HG03139 (cell line): ENCODE data around the gene RALA.
"Not testable (repeated sequence)": the region's sequence is repeated elsewhere in the genome, so short reads cannot be mapped to it uniquely, and the experiment has no call there.

Experiments used
- ATAC-seq: cut with Tn5 transposase; IDR thresholded peaks from one replicate; pipeline ENCODE4 v1.9.1; 2021; ENCODE audit not compliant: unreplicated experiment

The RALA gene

DNA sequence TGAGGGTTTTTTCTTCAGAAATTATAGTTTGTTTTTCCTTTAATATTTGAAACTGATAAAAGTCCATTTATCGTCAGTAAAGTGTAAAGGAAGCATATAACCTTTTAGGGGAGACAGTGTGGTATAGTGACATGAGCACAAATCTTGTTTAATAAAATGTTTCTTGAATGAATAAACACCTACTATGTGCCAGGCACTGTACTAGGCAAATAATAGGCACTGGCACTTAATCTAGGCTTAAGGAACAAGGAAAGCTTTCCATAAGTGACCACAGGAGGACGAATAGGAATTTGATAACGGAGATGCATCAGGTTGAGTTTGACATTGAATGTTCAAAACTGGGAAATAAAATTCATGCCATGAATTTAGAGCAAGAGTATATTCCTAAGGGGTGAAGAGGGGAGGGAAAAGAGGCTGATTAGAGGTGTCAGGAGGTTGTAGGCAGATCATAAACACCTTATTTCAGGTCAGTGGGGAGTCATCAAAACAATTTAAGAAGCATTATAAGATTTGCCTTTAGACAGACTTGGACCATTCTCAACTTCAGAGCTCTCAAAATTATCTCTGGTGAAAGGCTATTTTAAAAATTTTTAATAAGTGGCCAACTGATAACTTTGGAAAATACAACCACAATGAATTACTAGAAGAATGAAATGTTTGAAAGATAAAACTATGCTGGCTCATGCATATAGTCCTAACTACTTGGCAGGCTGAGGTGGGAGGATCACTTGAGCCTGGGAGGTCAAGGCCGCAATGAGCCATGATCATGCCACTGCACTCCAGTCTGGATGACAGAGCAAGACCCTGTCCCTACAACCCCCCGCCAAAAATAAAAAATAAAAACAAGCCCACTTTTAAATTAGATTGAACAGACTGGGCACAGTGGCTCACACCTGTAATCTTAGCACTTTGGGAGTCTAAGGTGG lies 22.4 kb downstream of the RALA start:
- ATAC-seq: no peak

DNA sequence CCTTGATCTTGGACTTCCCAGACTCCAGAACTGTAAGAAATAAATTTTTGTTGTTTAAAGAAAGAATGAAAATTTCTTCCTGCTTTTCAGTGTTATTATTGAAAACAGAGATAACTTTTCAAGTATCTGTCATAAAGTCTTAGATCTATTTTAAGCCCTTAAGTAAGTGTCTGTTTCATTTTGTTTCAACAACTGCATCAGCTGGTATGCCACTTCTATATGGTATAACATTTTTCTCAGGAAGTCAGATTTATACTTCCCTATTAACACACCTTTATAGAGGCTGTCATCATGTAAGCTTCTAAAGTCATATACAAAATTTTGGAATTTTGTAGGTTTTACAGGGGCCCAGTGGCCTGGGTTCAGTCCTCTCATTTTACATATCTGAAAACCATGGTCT lies 24.4 kb downstream of the RALA start:
- no peak for ATAC-seq

DNA sequence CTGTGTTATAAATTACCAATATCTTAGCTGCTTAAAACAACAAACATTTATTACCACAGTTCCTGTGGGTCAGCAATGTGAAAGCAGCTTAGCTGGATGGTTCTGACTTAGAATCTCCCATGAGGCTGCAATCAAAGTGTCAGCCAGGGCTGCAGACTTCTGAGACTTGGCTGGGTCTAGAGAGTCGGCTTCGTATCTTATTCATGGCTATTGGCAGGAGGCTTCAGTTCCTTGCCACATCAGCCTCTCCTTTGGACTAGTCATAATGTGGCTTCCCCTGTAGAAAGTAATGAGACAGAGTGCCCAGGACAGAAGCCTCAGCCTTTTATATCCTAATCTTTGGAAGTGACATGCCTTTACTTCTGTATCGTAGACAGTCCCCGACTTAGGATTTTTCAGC lies 27.3 kb downstream of the RALA start:
- ATAC-seq: no peak

DNA sequence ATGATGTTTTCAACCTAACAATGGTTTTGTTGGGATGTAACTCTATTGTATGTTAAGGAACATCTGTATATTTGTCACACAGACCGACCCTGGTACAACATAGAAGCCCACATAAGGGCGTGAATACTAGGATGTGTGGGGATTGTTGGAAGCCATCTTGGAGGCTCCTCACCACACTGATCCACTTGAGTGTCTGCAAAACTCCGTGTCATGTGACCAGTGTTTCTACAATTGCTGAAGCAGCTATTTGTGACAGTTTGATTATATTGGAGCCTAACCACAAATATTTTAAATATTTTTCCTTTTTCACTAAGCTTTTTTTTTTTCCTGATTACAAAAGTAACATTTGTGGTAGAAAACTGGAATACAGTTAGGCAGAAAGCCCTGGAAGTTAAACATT lies 27.9 kb downstream of the RALA start:
- no peak for ATAC-seq

DNA sequence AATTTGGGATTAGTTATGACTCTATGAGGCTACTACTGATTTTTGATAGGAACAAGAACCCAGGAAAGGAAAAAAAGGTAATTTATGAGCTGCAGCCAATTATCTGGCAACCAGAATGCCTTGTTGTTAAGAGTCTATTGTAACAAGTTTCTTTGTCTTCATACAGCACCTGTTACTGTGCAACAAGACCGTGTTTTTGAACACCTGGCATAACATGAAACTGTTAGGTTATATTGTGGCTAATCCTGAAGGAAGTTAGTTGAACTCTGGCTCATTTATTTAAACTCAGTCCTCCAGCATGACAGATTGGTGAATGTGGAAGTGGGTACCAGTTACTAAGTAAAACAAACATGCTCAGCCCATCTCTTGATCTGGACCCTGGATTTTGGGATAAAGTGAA lies 33.0 kb downstream of the RALA start:
- no peak for ATAC-seq

DNA sequence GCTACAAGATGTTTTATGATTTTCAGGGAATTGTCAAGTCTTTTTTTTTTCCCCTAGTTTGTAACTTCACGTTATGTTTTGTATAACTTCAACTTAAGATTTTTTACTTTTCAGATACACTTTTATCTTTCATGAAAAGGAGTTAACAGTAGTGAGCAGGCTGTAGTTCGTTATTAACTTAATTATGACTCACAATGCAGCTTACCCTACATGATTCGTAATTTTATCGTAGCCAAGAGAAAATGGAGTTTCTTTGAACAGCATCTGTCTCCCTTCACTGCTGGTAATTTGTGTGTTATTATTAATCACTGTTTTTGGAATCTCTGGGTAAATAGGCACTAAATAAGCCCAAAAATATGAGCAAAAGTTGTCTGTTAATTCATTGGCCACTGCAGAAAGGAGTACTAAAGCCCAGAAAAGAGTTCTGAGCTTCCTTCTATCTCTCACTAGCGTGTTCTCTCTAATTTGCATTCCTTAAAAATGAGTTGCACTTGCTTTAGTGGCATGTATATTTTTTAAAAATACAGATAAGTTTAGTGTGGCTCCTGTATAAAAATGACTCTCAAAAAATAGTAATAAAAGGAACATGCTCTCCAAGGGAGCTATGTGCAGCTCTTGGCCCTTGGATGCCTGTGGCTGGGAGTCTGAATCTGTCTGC lies 36.1 kb downstream of the RALA start:
- no peak for ATAC-seq

DNA sequence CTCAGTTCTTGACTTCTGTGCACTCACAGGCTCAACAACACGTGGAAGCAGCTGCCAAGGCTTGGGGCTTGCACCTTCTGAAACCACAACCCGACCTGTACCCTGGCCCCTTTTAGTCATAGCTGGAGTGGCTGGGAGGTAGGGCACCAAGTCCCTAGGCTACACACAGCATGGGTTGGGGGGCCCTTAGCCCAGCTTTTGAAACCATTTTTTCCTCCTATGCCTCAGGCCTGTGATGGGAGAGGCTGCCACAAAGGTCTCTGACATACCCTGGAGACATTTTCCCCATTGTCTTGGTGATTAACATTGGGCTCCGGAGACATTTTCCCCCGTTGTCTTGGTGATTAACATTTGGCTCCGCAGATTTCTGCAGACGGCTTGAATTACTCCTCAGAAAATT lies 38.6 kb downstream of the RALA start:
- no peak for ATAC-seq

DNA sequence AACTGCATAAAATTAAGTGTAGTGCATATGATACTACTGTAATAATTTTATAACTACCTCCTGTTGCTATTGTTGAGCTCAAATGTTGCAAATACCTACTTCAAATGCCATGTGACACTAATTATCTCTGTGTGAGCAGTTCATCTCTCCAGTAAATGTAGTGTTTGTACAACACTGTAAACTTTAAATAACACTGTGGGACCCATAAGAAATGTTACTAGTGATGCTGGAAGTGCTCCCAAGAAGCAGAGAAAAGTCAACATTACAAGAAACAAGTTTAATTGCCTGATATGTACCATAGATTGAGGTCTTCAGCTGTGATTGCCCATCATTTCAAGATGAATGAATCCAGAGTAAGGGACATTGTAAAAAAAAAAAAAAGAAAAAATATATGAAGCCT lies 39.9 kb downstream of the RALA start:
- no peak for ATAC-seq

DNA sequence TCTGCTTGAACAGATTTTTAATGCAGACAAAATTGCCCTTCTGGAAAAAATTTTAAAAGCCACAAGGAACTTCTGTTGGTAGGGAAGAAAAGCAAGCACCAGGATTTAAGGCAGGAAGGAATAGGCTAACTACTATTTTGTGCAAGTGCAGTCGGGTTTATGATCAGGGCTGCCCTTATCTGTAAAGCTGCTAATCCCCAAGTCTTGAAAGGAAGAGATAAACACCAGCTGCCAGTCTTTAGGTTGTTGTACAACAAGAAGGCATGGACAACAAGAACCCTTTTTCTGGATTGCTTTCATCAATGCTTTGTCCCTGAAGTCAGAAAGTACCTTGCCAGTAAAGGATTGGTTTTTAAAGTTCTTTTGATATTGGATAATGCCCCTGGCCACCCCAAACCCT lies 40.7 kb downstream of the RALA start:
- ATAC-seq: no peak

DNA sequence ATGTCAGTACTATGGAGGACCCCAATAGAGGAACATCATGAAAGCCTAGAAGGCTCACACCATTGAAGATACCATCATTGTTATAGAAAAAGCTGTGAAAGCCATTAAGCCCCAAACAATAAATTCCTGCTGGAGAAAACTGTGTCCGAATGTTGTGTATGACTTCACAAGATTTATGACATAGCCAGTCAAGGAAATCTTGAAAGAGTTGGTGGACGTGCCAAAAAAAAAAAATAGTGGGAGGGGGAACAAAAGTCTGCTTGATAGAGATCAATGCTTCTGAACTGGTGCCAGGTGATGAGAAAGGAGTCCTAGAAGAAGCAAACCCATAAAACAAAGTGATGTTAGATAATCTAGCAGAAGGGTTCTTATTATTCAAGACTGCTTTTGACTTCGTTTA lies 41.2 kb downstream of the RALA start:
- ATAC-seq: no peak

DNA sequence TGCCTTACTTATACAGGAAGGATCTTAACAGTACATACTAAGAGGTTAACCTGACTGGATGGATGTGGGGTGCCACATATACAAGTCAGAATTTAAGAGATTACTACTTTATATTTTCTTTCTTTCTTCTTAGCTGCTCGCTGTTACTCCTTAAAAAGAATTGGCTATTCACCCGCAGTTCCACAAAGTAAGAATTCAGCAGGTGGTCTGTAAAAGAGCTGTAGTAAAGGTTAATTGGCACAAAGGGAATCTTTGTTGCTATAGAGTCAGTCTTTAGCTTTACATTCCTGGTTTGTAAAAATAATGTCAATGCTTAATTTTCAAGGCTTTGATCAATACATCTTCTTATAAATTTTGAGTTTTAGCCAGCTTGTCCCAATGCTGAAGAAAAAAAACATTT lies 43.2 kb downstream of the RALA start:
- ATAC-seq: no peak

DNA sequence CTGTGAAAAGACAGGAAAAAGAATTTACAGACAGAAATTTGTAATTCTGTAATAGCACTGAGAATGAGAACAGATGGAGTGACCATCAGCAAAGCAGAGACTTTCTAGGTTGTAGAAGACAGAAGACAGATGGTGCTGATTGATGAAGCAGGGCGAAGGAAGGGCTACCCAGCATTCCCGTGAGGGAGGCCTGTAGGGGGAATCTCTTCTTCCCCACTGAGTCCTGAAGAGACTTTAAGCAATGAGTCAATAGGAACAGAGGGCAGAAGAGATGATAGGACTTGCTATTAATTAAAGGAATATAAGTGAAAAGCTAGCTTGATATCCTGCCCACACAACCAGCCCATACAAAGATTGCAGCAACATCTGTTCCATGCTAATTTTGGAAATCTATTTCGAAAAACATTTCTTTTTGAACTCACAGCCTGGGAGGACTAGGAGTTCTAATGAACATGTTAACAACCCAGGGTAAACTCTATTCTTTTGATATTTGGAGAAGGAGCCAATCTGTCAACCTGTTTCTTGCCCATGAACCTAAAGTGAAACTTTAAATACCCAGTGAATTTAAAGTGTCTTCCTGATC lies 44.1 kb downstream of the RALA start:
- ATAC-seq: no peak

DNA sequence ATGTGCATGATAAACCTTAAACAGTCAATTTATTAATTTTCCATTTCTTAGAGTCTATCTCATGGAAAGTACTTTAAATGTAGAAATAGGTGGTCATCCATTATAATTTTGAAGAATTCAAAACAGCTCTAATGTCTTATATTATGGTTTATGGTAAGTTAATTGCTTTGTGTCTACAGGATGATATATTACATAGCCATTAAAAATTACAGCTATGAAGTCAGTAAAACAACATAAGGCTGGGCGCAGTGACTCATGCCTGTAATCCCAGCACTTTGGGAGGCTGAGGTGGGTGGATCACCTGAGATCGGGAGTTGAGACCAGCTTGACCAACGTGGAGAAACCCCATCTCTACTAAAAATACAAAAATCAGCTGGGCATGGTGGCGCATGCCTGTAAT lies 44.9 kb downstream of the RALA start:
- not testable (repeated sequence) for ATAC-seq

DNA sequence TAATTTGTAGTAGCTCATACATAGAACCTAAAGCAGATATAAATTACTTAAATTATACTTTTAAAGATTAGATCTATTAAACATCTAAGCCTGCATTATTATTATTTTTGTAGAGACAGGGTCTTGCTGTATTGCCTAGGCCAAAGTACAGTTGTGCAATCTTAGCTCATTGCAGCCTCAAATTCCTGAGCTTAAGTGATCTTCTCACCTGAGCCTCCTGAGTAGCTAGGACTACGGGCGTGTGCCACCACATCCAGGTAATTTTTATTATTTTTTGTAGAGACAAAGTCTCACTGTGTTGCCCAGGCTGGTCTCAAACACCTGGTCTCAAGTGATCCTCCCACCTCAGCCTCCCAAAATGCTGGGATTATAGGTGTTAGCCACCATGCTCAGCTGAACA lies 46.7 kb downstream of the RALA start:
- ATAC-seq: no peak

DNA sequence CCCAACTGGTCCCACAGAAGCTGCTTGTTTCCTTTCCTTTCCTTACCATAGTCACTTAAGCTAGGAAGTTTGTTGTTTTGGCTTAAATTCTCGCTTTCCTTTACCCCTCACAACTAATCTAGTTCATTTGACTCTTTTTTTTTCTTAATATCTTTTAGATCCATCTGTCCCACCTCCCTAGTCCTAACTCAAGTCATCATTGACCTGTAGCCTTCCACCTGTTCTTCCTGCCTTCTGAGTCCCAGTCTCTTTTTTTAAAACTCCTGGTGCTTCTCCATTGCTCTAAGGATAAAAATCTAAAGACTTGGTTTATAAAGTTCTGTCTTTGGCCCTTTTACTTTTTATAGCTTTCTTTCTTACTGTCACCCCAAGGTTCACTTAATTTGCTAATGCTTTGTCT lies 47.6 kb downstream of the RALA start:
- no peak for ATAC-seq

DNA sequence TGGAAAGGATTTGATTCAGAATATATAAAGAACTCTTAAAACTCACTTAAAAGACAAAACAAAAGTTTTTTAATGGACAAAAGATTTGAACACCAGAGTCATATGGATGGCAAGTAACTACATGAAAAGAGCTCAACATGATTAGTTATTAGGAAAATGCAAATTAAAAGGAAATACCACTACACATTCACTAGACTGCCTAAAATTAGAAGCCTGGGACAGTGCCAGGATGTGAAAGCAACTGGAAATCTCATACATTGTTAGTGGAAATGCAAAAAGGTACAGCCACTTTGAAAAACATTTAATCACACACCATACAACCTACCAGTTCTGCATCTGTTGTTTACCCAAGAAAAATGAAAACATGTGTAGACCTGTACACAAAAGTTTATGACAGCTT lies 48.8 kb downstream of the RALA start:
- ATAC-seq: no peak

DNA sequence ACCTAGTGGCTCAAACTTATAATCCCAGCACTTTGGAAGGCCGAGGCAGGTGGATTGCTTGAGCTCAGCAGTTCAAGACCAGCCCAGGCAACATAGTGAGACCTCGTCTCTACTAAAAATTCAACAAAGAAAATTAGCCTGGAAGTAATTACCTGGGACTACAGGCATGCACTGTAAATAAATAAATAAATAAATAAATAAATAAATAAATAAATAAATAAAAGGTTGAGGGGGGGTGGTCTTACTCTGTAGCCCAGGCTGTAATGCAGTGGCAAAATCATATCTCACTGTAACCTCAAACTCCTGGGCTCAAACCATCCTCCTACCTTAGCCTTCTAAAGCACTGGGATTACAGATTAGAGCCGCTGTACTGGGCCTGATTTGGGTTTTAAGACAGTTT lies 50.5 kb downstream of the RALA start:
- no peak for ATAC-seq

DNA sequence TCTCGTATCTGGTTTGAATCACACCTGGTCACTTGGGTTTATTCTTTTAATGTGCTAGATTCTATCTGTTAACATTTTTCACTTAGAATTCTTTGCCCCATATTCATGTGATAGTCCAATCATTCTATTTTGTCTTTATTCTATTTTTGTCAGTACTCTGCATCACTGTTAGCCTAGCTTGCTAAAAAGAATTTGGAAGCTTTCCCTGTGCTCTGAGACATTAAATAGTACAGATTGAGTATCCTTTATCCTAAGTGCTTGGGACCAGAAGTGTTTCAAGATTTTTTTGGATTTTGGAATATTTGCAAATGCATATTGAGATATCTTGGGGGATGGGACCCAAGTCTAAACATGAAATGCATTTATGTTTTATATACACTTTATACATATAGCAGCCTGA lies 51.0 kb downstream of the RALA start:
- ATAC-seq: no peak

DNA sequence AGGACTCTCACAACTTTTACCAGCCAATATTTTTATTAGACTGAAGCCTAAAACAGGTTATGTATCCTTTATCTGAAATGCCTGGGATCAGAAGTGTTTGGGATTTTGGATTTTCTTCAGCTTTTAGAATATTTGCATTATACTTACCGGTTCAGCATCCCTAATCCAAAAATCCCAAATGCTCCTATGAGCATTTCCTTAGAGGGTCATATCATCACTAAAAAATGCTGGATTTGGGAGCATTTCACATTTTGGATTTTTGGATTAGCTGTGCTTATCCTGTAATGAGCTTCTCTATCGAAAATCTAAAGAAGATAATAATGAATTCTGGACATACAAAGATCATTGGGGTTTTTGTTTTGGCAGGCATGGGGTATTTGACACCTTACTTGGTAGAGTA lies 53.0 kb downstream of the RALA start:
- ATAC-seq: no peak

DNA sequence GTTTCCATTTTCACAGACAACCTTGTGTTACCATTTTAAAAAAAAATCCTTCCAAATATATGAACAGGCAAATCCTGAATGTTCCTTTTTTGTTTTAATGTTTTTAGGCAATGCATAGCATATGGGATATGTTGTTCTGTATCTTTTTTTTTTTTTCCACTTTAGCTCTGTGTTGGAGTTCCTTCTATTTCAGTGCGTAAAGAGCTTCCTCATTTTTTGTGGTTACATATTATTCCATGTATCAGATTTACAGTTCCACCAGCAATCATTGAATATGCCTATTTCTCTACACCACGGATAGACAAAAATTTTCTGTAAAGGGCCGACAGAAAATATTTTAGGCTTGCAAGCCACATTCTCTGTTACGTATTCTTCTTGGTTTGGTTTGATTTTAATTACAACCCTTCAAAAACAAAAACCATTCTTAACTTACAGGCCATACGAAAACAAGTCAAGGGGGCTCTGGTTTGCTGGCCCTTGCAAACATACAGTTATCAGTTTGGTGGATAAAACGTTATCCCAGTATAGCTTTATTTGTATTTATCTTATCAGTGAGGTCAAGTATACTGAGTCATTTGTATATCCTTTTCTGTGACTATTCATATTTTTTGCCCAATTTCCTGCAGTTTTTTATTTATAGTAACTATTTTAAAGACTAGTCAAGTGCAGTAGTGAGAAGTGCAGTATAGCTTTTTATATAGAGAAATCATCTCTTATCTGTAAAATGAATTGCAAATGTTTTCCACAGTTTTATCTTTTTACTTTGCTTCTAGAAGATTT lies 55.7 kb downstream of the RALA start:
- ATAC-seq: no peak

DNA sequence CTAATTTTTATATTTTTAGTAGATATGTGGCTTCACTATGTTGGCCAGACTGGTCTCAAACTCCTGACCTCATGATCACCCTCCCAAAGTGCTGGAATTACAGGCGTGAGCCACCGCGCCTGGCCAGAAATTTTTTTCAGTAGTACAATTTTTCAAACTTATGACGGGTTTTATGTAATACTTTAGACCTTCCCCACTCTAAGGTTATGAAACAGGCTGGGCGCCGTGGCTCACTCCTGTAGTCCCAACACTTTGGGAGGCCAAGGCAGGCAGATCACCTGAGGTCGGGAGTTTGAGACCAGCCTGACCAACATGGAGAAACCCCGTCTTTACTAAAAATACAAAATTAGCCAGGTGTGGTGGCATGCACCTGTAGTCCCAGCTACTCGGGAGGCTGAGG lies 56.5 kb downstream of the RALA start:
- not testable (repeated sequence) for ATAC-seq
